OCI-LY3 (cell line): Measurements from ENCODE around the gene MEF2A.

Source experiments
- H2AFZ ChIP-seq: fragments of 200-600, 300-600 bp; shearing (Covaris generic); 2 replicates; pipeline ENCODE4 v1.6.0; 2014; ENCODE audit warnings: antibody characterized with exemption, low read depth, low read length
- H3K27ac ChIP-seq: fragments of 200-600, 300-600 bp; sonication (generic); 2 replicates; pipeline ENCODE4 v1.5.1; 2014; ENCODE audit warnings: mild to moderate bottlenecking, low read length, moderate library complexity, mixed read lengths
- H3K27me3 ChIP-seq: fragments of 200-600, 300-600 bp; sonication (generic); 2 replicates; pipeline ENCODE4 v1.6.1; 2014; ENCODE audit warnings: low read depth, low read length, mixed read lengths
- H3K36me3 ChIP-seq: fragments of 200-600, 300-600 bp; sonication (generic); replicated peaks from 2 replicates; pipeline ENCODE3; 2014; ENCODE audit warnings: low read depth, low read length, mixed read lengths
- H3K4me1 ChIP-seq: fragments of 300-600, 200-600 bp; sonication (generic); 2 replicates; pipeline ENCODE4 v1.6.1; 2014; ENCODE audit warnings: low read length, mixed read lengths
- H3K4me2 ChIP-seq: fragments of 200-600, 300-600 bp; sonication (generic); 2 replicates; pipeline ENCODE4 v1.6.1; 2014; ENCODE audit warnings: low read length, mixed read lengths
- H3K4me3 ChIP-seq: fragments of 300-600, 200-600 bp; sonication (generic); 2 replicates; pipeline ENCODE4 v1.5.1; 2014; ENCODE audit warnings: antibody characterized with exemption, mild to moderate bottlenecking, low read length, moderate library complexity
- H3K79me2 ChIP-seq: fragments of 300-600, 200-600 bp; shearing (Covaris generic); 2 replicates; pipeline ENCODE4 v1.6.1; 2014; ENCODE audit warnings: mild to moderate bottlenecking, low read length, mixed read lengths
- H3K9ac ChIP-seq: fragments of 300-600, 200-600 bp; shearing (Covaris generic); 2 replicates; pipeline ENCODE4 v1.6.0; 2014; ENCODE audit warnings: mild to moderate bottlenecking, low read length, moderate library complexity
- H3K9me3 ChIP-seq: fragments of 200-600, 300-600 bp; shearing (Covaris generic); 2 replicates; pipeline ENCODE4 v1.6.1; 2014; ENCODE audit warnings: low read length, mixed read lengths; ENCODE audit not compliant: insufficient read depth
- H4K20me1 ChIP-seq: fragments of 200-600, 300-600 bp; sonication (generic); 2 replicates; pipeline ENCODE4 v1.6.1; 2016; ENCODE audit warnings: low read length, mixed read lengths; ENCODE audit not compliant: insufficient read depth
- CTCF ChIP-seq: fragments of 200-600, 300-600 bp; sonication (generic); IDR thresholded peaks from 2 replicates; pipeline ENCODE4 v1.5.1; 2014; ENCODE audit warnings: antibody characterized with exemption, low read length, low read depth
- EZH2phosphoT487 ChIP-seq: fragments of 200-600 bp; shearing (Covaris generic); IDR thresholded peaks from 2 replicates; pipeline ENCODE4 v1.6.1; 2018; ENCODE audit warnings: antibody characterized with exemption, mixed run types, low read depth

The MEF2A gene

GRCh38 chr15:99712415-99712814 lies 146.6 kb downstream of the MEF2A start:
- no peak overlapping the region for H3K27ac ChIP-seq
- H4K20me1 ChIP-seq: no peaks in the 10 kb centered on the region
- TF ChIP-seq EZH2phosphoT487 (no peak), CTCF (no peak)

GRCh38 chr15:99716540-99717095 lies 150.8 kb downstream of the MEF2A start:
- Histone ChIP-seq H3K79me2 (no peaks in the 10 kb centered on the region), H3K9me3 (no peaks in the 10 kb centered on the region), H4K20me1 (no peaks in the 10 kb centered on the region), H3K9ac (no peak overlapping the region), H3K27ac (no peak overlapping the region), H2AFZ (no peak overlapping the region), H3K4me3 (no peak overlapping the region), H3K27me3 (no peaks in the 10 kb centered on the region), H3K36me3 (peaks cover 25% of the 10 kb centered on the region), H3K4me2 (no peak overlapping the region), H3K4me1 (peaks cover 23% of the 10 kb centered on the region)
- TF ChIP-seq CTCF (no peak), EZH2phosphoT487 (no peak)

More at GRCh38 chr15:99712415-99712814, 146.6 kb downstream of the MEF2A start:
- H3K36me3 ChIP-seq: peaks cover 24% of the 10 kb centered on the region
- H3K27me3 ChIP-seq: no peaks in the 10 kb centered on the region
- no peak overlapping the region for H3K4me2 ChIP-seq
- peaks cover 14% of the 10 kb centered on the region for H3K4me1 ChIP-seq
- H2AFZ ChIP-seq: no peak overlapping the region
- no peak overlapping the region for H3K9ac ChIP-seq
- no peaks in the 10 kb centered on the region for H3K9me3 ChIP-seq
- no peak overlapping the region for H3K4me3 ChIP-seq
- H3K79me2 ChIP-seq: no peaks in the 10 kb centered on the region

- H3K9ac ChIP-seq: no peak overlapping the region
- no peaks in the 10 kb centered on the region for H4K20me1 ChIP-seq
- H3K36me3 ChIP-seq: peaks cover 28% of the 10 kb centered on the region
- TF ChIP-seq EZH2phosphoT487 (no peak), CTCF (no peak)
- H3K27me3 ChIP-seq: no peaks in the 10 kb centered on the region
- H3K4me2 ChIP-seq: peak overlapping the region; percentile 23
- H3K4me3 ChIP-seq: no peak overlapping the region
- H3K79me2 ChIP-seq: no peaks in the 10 kb centered on the region
- no peaks in the 10 kb centered on the region for H3K9me3 ChIP-seq
- no peak overlapping the region for H3K27ac ChIP-seq
- H2AFZ ChIP-seq: no peak overlapping the region
- peaks cover 23% of the 10 kb centered on the region for H3K4me1 ChIP-seq
These were observed 151.6 kb downstream of the MEF2A start for GRCh38 chr15:99717161-99718009.

- H3K36me3 ChIP-seq: peaks cover 24% of the 10 kb centered on the region
- no peaks in the 10 kb centered on the region for H3K9me3 ChIP-seq
- no peak overlapping the region for H3K27ac ChIP-seq
- no peak overlapping the region for H3K4me3 ChIP-seq
- H2AFZ ChIP-seq: no peak overlapping the region
- no peaks in the 10 kb centered on the region for H3K79me2 ChIP-seq
- H3K27me3 ChIP-seq: no peaks in the 10 kb centered on the region
- TF ChIP-seq CTCF (no peak), EZH2phosphoT487 (no peak)
- H3K4me1 ChIP-seq: peaks cover 23% of the 10 kb centered on the region
- no peak overlapping the region for H3K4me2 ChIP-seq
- no peak overlapping the region for H3K9ac ChIP-seq
- no peaks in the 10 kb centered on the region for H4K20me1 ChIP-seq
These were observed 152.6 kb downstream of the MEF2A start for GRCh38 chr15:99718421-99718820.
